ENCODE data around the gene ZNF512.

Gene ZNF512

GRCh38 chr2:27638709-27639108 lies 55.9 kb downstream of the ZNF512 start:
- DNase-seq: no peak

GRCh38 chr2:27640722-27641245 lies 57.9 kb downstream of the ZNF512 start:
- no peak for DNase-seq

DNA sequence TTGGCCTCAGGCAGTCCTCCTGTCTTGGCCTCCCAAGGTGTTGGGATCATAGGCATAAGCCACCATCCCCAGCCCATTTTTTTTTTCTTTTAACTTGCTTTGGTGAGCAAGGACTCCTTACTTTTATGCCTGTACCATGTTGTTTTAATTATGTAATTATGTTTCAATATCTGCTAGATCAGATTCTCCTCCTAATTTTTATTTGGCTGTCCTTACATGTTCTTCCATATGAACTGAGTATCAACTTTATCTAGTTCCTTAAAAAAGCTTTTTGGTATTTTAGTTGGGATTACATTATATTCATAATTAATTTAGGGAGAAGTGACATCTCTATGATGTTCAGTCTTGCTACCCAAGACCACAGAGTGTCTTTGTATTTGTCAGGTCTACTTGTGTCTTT lies 62.4 kb downstream of the ZNF512 start:
- DNase-seq: no peak

- no peak for DNase-seq
Observed at GRCh38 chr2:27647289-27647688, 64.4 kb downstream of the ZNF512 start.

DNA sequence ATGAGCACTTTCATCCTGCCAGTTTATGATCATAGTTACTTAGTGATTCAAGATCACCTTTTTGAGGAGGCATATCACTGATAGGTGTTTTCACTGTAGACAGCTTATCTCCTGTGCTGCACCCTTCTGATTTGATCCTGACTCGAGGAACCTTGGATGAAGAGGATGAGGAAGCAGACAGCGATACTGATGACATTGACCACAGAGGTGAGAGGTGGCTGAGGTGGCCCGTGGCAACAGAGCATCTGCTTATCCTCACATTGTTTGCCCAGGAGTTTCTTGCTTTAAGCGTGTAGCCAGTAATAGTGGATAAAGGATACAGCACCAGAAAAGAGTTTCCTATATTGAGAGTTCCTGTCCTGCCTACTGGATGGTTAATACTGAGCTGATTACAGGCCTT lies 64.9 kb downstream of the ZNF512 start:
- DNase-seq: no peak

DNA sequence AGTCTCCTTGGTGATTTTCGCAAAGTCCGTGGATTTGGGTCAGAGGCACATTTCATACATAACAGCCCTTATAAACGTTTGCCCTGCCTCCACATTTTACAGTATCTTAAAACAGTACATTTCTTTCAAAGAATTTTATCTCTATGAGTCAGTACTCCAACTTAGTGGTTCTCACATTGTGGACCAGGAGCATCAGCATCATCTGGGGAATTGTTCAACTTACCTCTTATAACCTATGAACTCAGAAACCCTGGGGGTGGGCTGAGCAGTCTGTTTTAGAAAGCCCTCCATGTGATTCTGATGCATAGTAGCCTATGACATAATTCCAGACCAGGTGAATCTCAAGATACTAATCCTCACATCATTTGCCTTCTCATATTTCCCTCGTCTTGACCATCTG lies 68.2 kb downstream of the ZNF512 start:
- DNase-seq: no peak

- DNase-seq: no peak
Observed at GRCh38 chr2:27652341-27652740, 69.5 kb downstream of the ZNF512 start.

- no peak for DNase-seq
Observed at GRCh38 chr2:27652790-27653189, 69.9 kb downstream of the ZNF512 start.

DNA sequence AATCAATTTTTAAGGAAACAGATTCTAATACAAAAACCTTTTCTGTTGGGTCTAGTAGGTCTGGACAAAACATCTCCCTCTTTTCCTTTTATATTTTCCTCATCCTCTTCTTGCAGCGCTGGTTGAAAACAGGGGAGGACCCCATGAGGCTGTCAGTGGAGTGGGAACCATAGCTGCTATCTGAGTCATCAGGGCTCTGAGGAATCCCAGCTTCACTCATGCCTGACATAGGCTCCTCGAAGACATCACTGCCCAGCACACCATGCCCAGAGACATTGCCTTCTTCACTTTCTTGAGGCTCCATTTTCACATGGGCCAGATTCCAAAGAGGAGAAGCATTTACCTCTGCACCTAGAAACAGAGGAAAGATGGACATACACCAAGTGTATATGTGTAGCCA lies 70.6 kb downstream of the ZNF512 start:
- no peak for DNase-seq

- DNase-seq: no peak
Observed at GRCh38 chr2:27655155-27655951, 72.5 kb downstream of the ZNF512 start.

DNA sequence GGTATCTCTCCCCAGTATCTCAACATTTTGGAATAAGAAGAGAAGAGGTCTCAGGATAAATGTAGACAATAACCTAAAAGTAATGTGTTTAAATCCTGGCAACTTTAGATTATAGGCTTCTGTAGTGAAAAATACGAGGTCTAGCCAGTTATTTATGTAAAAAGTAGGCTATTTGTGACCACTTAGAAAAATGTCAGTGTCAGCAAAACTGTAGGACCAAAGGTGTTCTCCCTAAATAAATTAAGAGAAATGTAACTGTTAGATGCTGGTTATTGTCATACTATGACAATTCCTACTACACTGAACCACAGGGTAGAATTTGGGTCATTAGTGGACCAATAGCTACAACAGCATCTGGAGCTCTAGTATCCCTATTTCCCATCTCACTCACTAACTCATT lies 78.5 kb downstream of the ZNF512 start:
- no peak for DNase-seq

- peak; percentile 81 for DNase-seq
Observed at GRCh38 chr2:27663285-27664153, 80.7 kb downstream of the ZNF512 start, which contains the start of the genes SLC4A1AP and SUPT7L. SLC4A1AP (plus strand) TSS chr2:27663889; CDS start chr2:27663915, 26 bp downstream. SUPT7L (minus strand) TSS chr2:27663614; CDS start chr2:27662192, 1,422 bp downstream.

DNA sequence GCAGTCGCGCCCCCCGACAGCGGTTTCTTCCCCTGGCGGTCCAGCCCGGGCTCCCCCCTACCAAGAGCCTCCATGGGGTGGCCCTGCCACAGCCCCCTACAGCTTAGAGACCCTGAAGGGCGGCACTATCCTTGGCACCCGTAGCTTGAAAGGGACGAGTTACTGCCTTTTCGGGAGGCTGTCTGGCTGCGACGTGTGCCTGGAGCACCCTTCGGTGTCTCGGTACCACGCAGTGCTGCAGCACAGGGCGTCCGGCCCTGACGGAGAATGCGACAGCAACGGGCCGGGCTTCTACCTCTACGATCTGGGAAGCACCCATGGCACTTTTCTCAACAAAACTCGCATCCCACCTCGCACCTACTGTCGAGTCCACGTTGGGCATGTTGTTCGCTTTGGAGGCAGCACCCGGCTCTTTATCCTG lies 81.3 kb downstream of the ZNF512 start:
- no peak for DNase-seq

GRCh38 chr2:27664622-27665363 lies 82.0 kb downstream of the ZNF512 start:
- peak; percentile 33 for DNase-seq

GRCh38 chr2:27667446-27667845 lies 84.6 kb downstream of the ZNF512 start:
- peak; percentile 37 for DNase-seq

DNA sequence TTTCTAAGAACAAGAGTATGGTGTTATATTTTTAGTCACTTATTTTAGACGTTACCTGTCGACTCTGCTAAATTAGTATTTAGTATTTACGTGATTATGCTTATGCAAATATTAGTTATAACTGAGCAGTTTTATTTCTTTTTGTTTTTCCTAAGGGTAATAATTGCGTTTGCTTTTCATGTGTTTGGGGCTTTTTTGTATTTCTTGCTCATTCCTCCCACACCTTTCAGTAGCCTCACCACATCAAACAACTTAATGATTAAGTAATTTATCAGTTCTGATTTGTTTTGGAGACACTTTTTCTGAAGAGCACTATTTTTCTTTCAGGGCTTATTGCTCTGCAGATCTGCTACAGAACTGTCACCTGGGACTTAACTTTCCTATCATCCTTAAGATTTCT lies 88.4 kb downstream of the ZNF512 start:
- no peak for DNase-seq
